ENCODE measurements around the gene GDPGP1.
"Not testable (repeated sequence)": the region's sequence is repeated elsewhere in the genome, so short reads cannot be mapped to it uniquely, and the experiment has no call there.

The GDPGP1 gene

GRCh38 chr15:90264671-90265070 is 30.7 kb downstream of the GDPGP1 start:
- no peak for FAIRE-seq

GRCh38 chr15:90265271-90266060 is 31.5 kb downstream of the GDPGP1 start, which contains the start of gene NGRN:
Gene NGRN (plus strand): TSS chr15:90265672. CDS start chr15:90265713, 41 bp downstream.
- no peak for FAIRE-seq

GRCh38 chr15:90266061-90266431 is 32.0 kb downstream of the GDPGP1 start:
- FAIRE-seq = no peak

- FAIRE-seq = no peak
Measured at GRCh38 chr15:90266485-90266884, 32.5 kb downstream of the GDPGP1 start.

GRCh38 chr15:90268415-90268814 is 34.4 kb downstream of the GDPGP1 start:
- FAIRE-seq = no peak

GRCh38 chr15:90270502-90271150 is 36.6 kb downstream of the GDPGP1 start:
- FAIRE-seq = no peak

GRCh38 chr15:90271459-90272166 is 37.6 kb downstream of the GDPGP1 start:
- no peak for FAIRE-seq

GRCh38 chr15:90278467-90278866 is 44.5 kb downstream of the GDPGP1 start:
- not testable (repeated sequence) for FAIRE-seq

- FAIRE-seq = not testable (repeated sequence)
Measured at GRCh38 chr15:90280743-90281142, 46.7 kb downstream of the GDPGP1 start.

GRCh38 chr15:90281637-90282036 is 47.6 kb downstream of the GDPGP1 start:
- not testable (repeated sequence) for FAIRE-seq

GRCh38 chr15:90286678-90287077 is 52.7 kb downstream of the GDPGP1 start:
- peak; percentile 72 for FAIRE-seq

- FAIRE-seq = no peak
Measured at GRCh38 chr15:90287101-90287500, 53.1 kb downstream of the GDPGP1 start.

GRCh38 chr15:90287946-90288345 is 53.9 kb downstream of the GDPGP1 start:
- no peak for FAIRE-seq

- FAIRE-seq = no peak
Measured at GRCh38 chr15:90291679-90292356, 57.8 kb downstream of the GDPGP1 start.

GRCh38 chr15:90293040-90293810 is 59.2 kb downstream of the GDPGP1 start:
- not testable (repeated sequence) for FAIRE-seq

GRCh38 chr15:90294159-90294558 is 60.1 kb downstream of the GDPGP1 start:
- FAIRE-seq = no peak

GRCh38 chr15:90294601-90295269 is 60.7 kb downstream of the GDPGP1 start:
- no peak for FAIRE-seq

GRCh38 chr15:90295270-90295648 is 61.2 kb downstream of the GDPGP1 start:
- no peak for FAIRE-seq
